A673 (cell line): ENCODE data around the gene CCSER1. TPM values are rescaled to one million over a fixed set of nuclear protein-coding genes. Genes with fewer than 3 reads are reported as not detected.

Source experiments
- BruUV-seq: library from RNA; stranded (reverse); fragments of 400-500 nt; replicated peaks from 2 replicates; lab custom pipeline; 2021; lab: Mats Ljungman, UMichigan
- CTCF ChIA-PET: fragments of 300-600 bp; sonication (Branson Sonifier 250); formaldehyde crosslinking; loops from one replicate; lab custom pipeline; 2022; ENCODE audit warnings: antibody characterized with exemption; lab: Charles Lee
- POLR2A ChIA-PET: fragments of 300-600 bp; sonication (Branson Sonifier 250); formaldehyde crosslinking; loops from one replicate; lab custom pipeline; 2022; ENCODE audit warnings: antibody characterized with exemption; ENCODE audit not compliant: low non-redundant PET; lab: Charles Lee
- DNase-seq: peaks from one replicate; pipeline ENCODE4 v3.0.0-alpha.2; 2015; ENCODE audit warnings: low spot score
- H3K27ac ChIP-seq: fragments of 200-600 bp; sonication (generic); 2 replicates; pipeline ENCODE4 v1.5.1; 2016; ENCODE audit warnings: mixed run types, low read depth, mild to moderate bottlenecking, mixed read lengths, antibody characterized with exemption, low read length; ENCODE audit not compliant: poor library complexity, severe bottlenecking
- H3K27me3 ChIP-seq: fragments of 200-600 bp; sonication (generic); replicated peaks from 2 replicates; pipeline ENCODE4 v1.6.1; 2017; ENCODE audit warnings: mixed run types, low read depth, mild to moderate bottlenecking, mixed read lengths, antibody characterized with exemption, low read length; ENCODE audit not compliant: insufficient read depth, poor library complexity
- H3K36me3 ChIP-seq: fragments of 200-600 bp; sonication (generic); 2 replicates; pipeline ENCODE4 v1.6.1; 2016; ENCODE audit warnings: mixed run types, mild to moderate bottlenecking, mixed read lengths, antibody characterized with exemption, low read length; ENCODE audit not compliant: insufficient read depth, poor library complexity, severe bottlenecking
- H3K4me1 ChIP-seq: fragments of 200-600 bp; sonication (generic); 2 replicates; pipeline ENCODE4 v1.6.1; 2017; ENCODE audit warnings: mixed run types, mild to moderate bottlenecking, mixed read lengths, antibody characterized with exemption, low read length; ENCODE audit not compliant: insufficient read depth, poor library complexity, severe bottlenecking
- H3K4me3 ChIP-seq: fragments of 200-600 bp; sonication (generic); 2 replicates; pipeline ENCODE4 v1.5.1; 2016; ENCODE audit warnings: low read depth, mixed run types, mild to moderate bottlenecking, mixed read lengths, low read length; ENCODE audit not compliant: poor library complexity, severe bottlenecking
- H3K9me3 ChIP-seq: fragments of 200-600 bp; sonication (generic); 2 replicates; pipeline ENCODE4 v1.6.1; 2016; ENCODE audit warnings: mixed run types, low read depth, mild to moderate bottlenecking, mixed read lengths, antibody characterized with exemption, low read length; ENCODE audit not compliant: poor library complexity, severe bottlenecking
- EZH2 ChIP-seq: fragments of 200-600 bp; sonication (generic); IDR thresholded peaks from 2 replicates; pipeline ENCODE4 v1.6.1; 2017; ENCODE audit warnings: borderline replicate concordance, low read depth, mild to moderate bottlenecking, mixed read lengths, antibody characterized with exemption, low read length; ENCODE audit not compliant: poor library complexity, severe bottlenecking
- intact Hi-C: fragments of 100-400 bp; cut with micrococcal nuclease; formaldehyde crosslinking; loops from one replicate; pipeline ENCODE4 v1.10.0; 2022; ENCODE audit not compliant: unreplicated experiment
- total RNA-seq: library from RNA; stranded (reverse); gene quantifications from 2 replicates; pipeline ENCODE4 v1.2.3, GENCODE V29; 2021
- TF ChIP-seq, protein P1 (sequence below): fragments of 300-800, 200-600 bp; sonication (generic); conservative IDR thresholded peaks from 2 replicates; pipeline ENCODE4 v1.5.1; 2017; ENCODE audit warnings: low read depth, mild to moderate bottlenecking, antibody characterized with exemption, low read length, moderate library complexity, mixed read lengths

The CCSER1 gene
- total RNA-seq, 1 experiment from 2014 or later = not detected

DNA sequence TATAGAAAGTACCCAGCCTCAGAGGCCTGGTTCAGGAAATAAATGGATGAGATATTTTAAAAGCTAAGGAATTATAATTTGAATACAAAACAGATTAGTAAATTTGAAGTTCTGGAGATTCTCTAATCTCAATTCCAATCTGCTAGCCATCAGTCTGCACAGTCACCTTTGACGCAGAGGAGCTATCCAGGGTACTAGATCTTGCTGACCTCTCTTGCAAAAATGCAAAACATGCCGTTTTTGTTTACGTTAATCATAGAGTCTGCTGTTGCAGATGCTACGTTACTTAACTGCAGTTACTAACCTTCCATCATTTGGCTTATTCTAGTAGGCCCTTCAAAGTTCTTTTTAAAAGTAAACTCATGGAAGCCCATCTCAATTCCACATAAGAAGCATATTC lies 10.4 kb downstream of the CCSER1 start:
- no peak for DNase-seq
- H3K27ac ChIP-seq = no peak overlapping the region
- ChIA-PET POLR2A (no interaction called here), CTCF (no interaction called here)
- no peaks in the 10 kb centered on the region for H3K9me3 ChIP-seq
- no peaks in the 10 kb centered on the region for H3K4me1 ChIP-seq
- H3K4me3 ChIP-seq = no peak overlapping the region
- H3K36me3 ChIP-seq = no peaks in the 10 kb centered on the region
- H3K27me3 ChIP-seq = no peaks in the 10 kb centered on the region
- intact Hi-C loops = no loop called here
- TF ChIP-seq, protein P1, sequence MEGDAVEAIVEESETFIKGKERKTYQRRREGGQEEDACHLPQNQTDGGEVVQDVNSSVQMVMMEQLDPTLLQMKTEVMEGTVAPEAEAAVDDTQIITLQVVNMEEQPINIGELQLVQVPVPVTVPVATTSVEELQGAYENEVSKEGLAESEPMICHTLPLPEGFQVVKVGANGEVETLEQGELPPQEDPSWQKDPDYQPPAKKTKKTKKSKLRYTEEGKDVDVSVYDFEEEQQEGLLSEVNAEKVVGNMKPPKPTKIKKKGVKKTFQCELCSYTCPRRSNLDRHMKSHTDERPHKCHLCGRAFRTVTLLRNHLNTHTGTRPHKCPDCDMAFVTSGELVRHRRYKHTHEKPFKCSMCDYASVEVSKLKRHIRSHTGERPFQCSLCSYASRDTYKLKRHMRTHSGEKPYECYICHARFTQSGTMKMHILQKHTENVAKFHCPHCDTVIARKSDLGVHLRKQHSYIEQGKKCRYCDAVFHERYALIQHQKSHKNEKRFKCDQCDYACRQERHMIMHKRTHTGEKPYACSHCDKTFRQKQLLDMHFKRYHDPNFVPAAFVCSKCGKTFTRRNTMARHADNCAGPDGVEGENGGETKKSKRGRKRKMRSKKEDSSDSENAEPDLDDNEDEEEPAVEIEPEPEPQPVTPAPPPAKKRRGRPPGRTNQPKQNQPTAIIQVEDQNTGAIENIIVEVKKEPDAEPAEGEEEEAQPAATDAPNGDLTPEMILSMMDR = no peak
- TF ChIP-seq EZH2 = no peak
- no TSS peak for BruUV-seq

DNA sequence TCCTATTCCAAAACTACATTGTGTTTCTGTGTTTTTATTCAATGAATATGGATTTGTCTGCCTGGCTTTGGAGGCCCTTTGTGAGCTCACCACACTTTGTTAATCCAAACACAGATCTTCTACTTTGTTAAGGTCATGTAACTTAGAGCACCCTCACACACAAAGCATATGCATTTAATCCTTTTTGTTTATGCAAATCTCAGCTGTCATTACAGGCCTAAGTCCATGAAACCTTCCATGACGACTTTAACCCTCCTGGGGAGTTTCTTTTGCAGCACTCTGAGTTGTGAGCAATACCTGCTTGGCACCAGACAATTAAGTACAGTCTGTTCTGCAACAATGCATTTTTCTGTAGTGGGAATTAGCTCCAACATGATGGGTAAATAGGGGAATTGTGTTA lies 14.9 kb downstream of the CCSER1 start:
- H3K4me3 ChIP-seq = no peak overlapping the region
- POLR2A ChIA-PET = no interaction called here
- H3K27me3 ChIP-seq = no peaks in the 10 kb centered on the region
- H3K4me1 ChIP-seq = no peaks in the 10 kb centered on the region
- DNase-seq = no peak
- BruUV-seq = no TSS peak
- no peaks in the 10 kb centered on the region for H3K9me3 ChIP-seq
- H3K36me3 ChIP-seq = no peaks in the 10 kb centered on the region
- no peak for TF ChIP-seq EZH2
- TF ChIP-seq, protein P1 = no peak
- CTCF ChIA-PET = no interaction called here
- intact Hi-C loops = no loop called here
- no peak overlapping the region for H3K27ac ChIP-seq

DNA sequence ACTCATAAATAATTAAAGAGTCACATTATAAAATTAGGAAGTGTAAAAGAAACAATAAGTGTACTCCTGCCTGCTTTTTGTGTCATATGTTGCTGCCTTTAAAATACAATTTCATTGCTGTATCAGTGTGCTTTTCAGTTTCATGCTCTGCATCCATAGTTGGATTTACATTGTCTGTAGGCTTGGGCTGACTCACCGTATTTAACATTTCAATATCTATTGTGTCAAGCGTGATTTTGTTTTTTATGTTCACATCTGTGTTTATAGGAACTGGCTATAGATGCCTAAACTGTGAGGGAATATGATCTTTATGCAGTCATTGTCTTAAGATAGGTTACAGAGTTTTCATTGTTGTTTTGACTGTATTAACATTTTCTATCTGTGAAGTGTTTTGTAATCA lies 18.1 kb downstream of the CCSER1 start:
- no peak overlapping the region for H3K4me3 ChIP-seq
- intact Hi-C loops = no loop called here
- H3K27me3 ChIP-seq = no peaks in the 10 kb centered on the region
- BruUV-seq = no TSS peak
- H3K9me3 ChIP-seq = no peaks in the 10 kb centered on the region
- DNase-seq = no peak
- no peaks in the 10 kb centered on the region for H3K4me1 ChIP-seq
- ChIA-PET CTCF (no interaction called here), POLR2A (no interaction called here)
- no peak for TF ChIP-seq EZH2
- TF ChIP-seq, protein P1 = no peak
- no peak overlapping the region for H3K27ac ChIP-seq
- no peaks in the 10 kb centered on the region for H3K36me3 ChIP-seq
